Mucosa of descending colon (tissue), 3 donors: Measurements from ENCODE around the gene PAPOLG. TPM values are rescaled to one million over a fixed set of nuclear protein-coding genes. Genes with fewer than 3 reads are reported as not detected.

Experiments used
- ATAC-seq: fragments of 200-7000 bp; cut with Tn5 transposase; one replicate; pipeline ENCODE4 v1.9.1; 2020; ENCODE audit warnings: mild to moderate bottlenecking, moderate library complexity
- DNase-seq, 3 donors: peaks; one replicate each; pipeline ENCODE4 v3.0.0-alpha.2; 2020
- H3K36me3 ChIP-seq: fragments of 200-600 bp; one replicate; pipeline ENCODE4 v1.8.0; 2021; ENCODE audit warnings: low read depth, mild to moderate bottlenecking
- H3K4me1 ChIP-seq: fragments of 200-600 bp; one replicate; pipeline ENCODE4 v1.8.0; 2021; ENCODE audit warnings: low read depth, mild to moderate bottlenecking
- H3K4me3 ChIP-seq: fragments of 200-600 bp; one replicate; pipeline ENCODE4 v1.8.0; 2021; ENCODE audit warnings: mild to moderate bottlenecking
- H3K9me3 ChIP-seq: fragments of 200-600 bp; one replicate; pipeline ENCODE4 v1.8.0; 2021; ENCODE audit warnings: mild to moderate bottlenecking
- intact Hi-C, 2 donors: fragments of 100-400 bp; cut with DNase I in 1 of 2; cut with micrococcal nuclease in 1 of 2; formaldehyde crosslinking; loops; one replicate each; pipeline versions ENCODE4 v1.11.0 to v1.11.1; 2022; cut with DNase I, micrococcal nuclease
- total RNA-seq, 3 donors: library from RNA; stranded (reverse); fragmentation: NEBNext Ultra II Directional in 2 of 3; extraction: Animal tissue kit (Norgen Biotek cat#: 25700) in 2 of 3; gene quantifications; one replicate each; pipeline versions ENCODE4 v1.2.1 to v1.2.4, GENCODE V29; 2021 to 2023
- TF ChIP-seq, protein P1 (sequence below): fragments of 200-600 bp; IDR thresholded peaks from one replicate; pipeline ENCODE4 v1.8.0; 2022; ENCODE audit warnings: antibody characterized with exemption, mild to moderate bottlenecking
- donor health status: DM: no; HTN: no; CAD: no; lungs with moderate emphysema.
- donor health status: DM: no; HTN: no; CAD: no.
- donor health status: DM: no; HTN: yes; CAD: no.

The PAPOLG gene
- total RNA-seq, 3 donors from 2014 or later: 9.1 to 14.5 (median 10.1) TPM

DNA sequence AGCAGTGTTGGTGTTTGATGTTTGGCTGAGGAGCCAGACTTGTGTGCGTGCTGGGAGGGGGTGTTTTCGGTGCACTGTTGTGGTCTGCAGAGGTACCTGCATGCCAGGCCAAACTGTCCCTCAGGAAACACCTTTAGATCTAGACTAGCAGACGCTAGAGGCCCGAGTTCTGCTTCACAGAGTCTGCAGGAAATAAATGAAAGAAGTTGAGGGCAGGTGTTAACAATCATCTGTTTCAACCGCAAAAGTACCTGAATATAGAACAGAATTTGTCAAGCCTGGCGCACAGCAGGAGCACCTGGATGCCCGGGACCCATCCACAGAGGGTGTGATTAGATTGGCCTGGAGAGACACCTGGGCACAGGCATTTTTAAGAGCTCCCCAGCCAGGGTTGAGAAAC lies 84.8 kb downstream of the PAPOLG start:
- TF ChIP-seq, protein P1, sequence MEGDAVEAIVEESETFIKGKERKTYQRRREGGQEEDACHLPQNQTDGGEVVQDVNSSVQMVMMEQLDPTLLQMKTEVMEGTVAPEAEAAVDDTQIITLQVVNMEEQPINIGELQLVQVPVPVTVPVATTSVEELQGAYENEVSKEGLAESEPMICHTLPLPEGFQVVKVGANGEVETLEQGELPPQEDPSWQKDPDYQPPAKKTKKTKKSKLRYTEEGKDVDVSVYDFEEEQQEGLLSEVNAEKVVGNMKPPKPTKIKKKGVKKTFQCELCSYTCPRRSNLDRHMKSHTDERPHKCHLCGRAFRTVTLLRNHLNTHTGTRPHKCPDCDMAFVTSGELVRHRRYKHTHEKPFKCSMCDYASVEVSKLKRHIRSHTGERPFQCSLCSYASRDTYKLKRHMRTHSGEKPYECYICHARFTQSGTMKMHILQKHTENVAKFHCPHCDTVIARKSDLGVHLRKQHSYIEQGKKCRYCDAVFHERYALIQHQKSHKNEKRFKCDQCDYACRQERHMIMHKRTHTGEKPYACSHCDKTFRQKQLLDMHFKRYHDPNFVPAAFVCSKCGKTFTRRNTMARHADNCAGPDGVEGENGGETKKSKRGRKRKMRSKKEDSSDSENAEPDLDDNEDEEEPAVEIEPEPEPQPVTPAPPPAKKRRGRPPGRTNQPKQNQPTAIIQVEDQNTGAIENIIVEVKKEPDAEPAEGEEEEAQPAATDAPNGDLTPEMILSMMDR: no peak
- intact Hi-C loops: no loop called here
- DNase-seq (peak in 2 of 3 donors; percentile 15 to 60), ATAC-seq (peak; percentile 75)
- Histone ChIP-seq H3K9me3 (no peaks in the 10 kb centered on the region), H3K36me3 (no peaks in the 10 kb centered on the region), H3K4me3 (no peak overlapping the region), H3K4me1 (no peaks in the 10 kb centered on the region)

DNA sequence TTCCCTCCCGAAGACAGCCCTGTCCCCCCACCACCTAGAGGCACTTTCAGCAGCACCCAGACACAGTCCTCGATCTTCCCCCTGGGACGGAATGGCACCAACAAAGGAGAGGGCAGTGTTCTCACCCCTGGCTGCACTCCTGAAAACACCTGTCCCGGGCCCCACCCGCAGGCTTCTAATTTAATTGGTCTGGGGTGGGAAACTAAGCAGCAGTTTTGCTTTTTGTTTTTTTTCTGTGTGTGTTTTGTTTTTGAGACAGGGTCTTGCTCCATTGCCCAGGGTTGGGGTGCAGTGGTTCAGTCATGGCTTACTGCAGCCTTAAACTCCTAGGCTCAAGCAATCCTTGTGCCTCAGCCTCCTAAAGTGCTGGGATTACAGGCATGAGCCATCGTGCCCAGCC lies 86.9 kb downstream of the PAPOLG start:
- no peak for ATAC-seq
- no peak for DNase-seq
- TF ChIP-seq, protein P1: no peak
- Histone ChIP-seq H3K9me3 (no peaks in the 10 kb centered on the region), H3K4me3 (no peak overlapping the region), H3K4me1 (no peaks in the 10 kb centered on the region), H3K36me3 (no peaks in the 10 kb centered on the region)
- intact Hi-C loops: no loop called here

DNA sequence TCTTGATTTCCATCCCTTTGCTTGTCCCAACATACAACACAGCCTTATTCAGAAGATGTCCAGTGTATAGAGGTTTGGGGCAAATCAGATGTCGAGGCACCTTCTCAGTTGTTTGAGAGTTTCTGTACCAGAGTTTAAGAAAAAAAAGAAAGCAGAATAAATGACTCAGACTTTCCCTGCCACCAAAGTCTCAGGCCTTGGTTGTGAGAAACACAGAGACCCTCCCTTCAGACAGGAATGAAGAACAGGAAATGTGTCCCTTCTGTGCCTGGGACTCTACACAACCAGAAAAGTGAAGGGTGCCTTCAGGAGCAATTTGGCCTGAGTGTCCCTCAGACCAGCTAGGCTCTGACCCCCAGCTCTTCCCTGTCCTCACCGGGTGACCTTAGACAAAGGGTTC lies 88.0 kb downstream of the PAPOLG start:
- no peaks in the 10 kb centered on the region for H3K36me3 ChIP-seq
- DNase-seq (no peak), ATAC-seq (no peak)
- TF ChIP-seq, protein P1: no peak
- H3K4me3 ChIP-seq: no peak overlapping the region
- H3K4me1 ChIP-seq: no peaks in the 10 kb centered on the region
- H3K9me3 ChIP-seq: no peaks in the 10 kb centered on the region
- intact Hi-C loops: no loop called here

DNA sequence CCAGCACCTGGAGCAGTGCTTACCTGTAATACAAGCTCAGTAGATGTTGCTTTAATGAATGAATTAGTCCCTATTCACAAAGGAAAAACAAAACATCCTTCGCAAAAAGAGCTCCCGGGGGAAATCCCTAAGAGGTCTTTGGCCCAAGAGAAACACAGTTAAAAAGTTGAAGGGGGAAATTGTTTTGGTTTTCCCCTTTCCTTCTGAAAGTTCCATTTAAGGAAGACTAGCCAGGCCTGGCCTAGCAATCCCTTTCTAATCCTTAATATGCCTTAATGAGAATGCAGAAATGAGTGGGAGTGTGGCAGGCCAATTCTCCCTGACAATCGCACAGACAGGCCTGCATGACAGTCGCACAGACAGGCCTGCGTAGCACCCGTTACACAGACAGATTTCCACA lies 91.8 kb downstream of the PAPOLG start:
- Histone ChIP-seq H3K4me3 (no peak overlapping the region), H3K4me1 (no peaks in the 10 kb centered on the region), H3K9me3 (no peaks in the 10 kb centered on the region), H3K36me3 (no peaks in the 10 kb centered on the region)
- no peak for DNase-seq
- intact Hi-C loops: no loop called here
- TF ChIP-seq, protein P1: no peak
- no peak for ATAC-seq

Other genes starting within 250 kb of the PAPOLG start
- gene BCL11A, start 202.6 kb upstream of the PAPOLG start, total RNA-seq: 10 to 100 TPM; 22.8 to 59.6 (median 40.7) TPM
- 10 to 100 TPM; 17.4 to 20.5 (median 18.1) TPM for gene REL, start 125.3 kb downstream of the PAPOLG start, total RNA-seq